Natural killer cell treated with Interleukin-12 subunit alpha and Interleukin-12 subunit beta and Interleukin-15 and Interleukin-18, amount 100 ng/mL, for 72 hours (primary cell): ENCODE data around the gene ABCF3. TPM values are rescaled to one million over a fixed set of nuclear protein-coding genes. Genes with fewer than 3 reads are reported as not detected.

Experiments used
- ATAC-seq, 2 donors: fragments of 150-1000 bp; cut with Tn5 transposase in 1 of 2; sonication (Bioruptor Pico), chemical (Tn5 transposase) in 1 of 2; 2 replicates each; pipeline ENCODE4 v1.10.0; 2021
- DNase-seq: peaks from one replicate; pipeline ENCODE4 v3.0.0; 2022; ENCODE audit warnings: low spot score
- H3K27ac Mint-ChIP-seq, 2 donors: 1 replicate in 1 of 2; 2 replicates in 1 of 2; pipeline ENCODE4 v1.8.0; 2022; ENCODE audit warnings: mixed read lengths in 2 of 2, mild to moderate bottlenecking in 1 of 2, moderate library complexity in 1 of 2
- H3K27me3 Mint-ChIP-seq, 2 donors: 1 replicate in 1 of 2; 2 replicates in 1 of 2; pipeline ENCODE4 v1.8.0; 2022; ENCODE audit warnings: mixed read lengths in 2 of 2
- H3K36me3 Mint-ChIP-seq: one replicate; pipeline ENCODE4 v1.8.0; 2022; ENCODE audit warnings: mixed read lengths
- H3K4me1 Mint-ChIP-seq, 2 donors: 1 replicate in 1 of 2; 2 replicates in 1 of 2; pipeline ENCODE4 v1.8.0; 2022; ENCODE audit warnings: low read depth in 2 of 2, mixed read lengths in 2 of 2, mild to moderate bottlenecking in 1 of 2
- H3K4me3 Mint-ChIP-seq: one replicate; pipeline ENCODE4 v1.8.0; 2022; ENCODE audit warnings: mixed read lengths
- H3K9me3 Mint-ChIP-seq: 2 replicates; pipeline ENCODE4 v1.8.0; 2022; ENCODE audit warnings: mixed read lengths
- total RNA-seq, 2 donors: library from RNA; stranded (reverse); gene quantifications; one replicate each; pipeline ENCODE4 v1.2.3, GENCODE V29; 2022

Gene ABCF3
- total RNA-seq, 2 donors from 2014 or later = 102 to 144 TPM

DNA sequence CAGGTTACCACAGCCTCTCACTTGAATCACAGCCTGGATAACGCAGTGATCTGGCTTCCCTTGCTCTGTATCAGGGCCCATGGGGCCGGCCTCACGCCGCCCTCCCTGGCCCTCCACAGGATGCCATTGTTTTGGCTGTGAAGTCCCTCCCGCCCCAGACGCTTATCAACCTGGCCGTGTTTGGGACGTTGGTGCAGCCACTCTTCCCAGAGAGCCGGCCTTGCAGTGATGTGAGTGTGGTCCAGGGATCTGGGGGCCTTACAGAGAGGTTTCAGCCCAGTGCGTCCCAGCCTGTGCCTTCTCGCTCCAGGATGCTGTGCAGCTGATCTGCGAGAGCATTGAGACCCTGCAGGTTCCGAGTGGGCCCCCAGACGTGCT, 50.0 kb downstream of the ABCF3 start:
- ATAC-seq (no peak), DNase-seq (no peak)
- Mint-ChIP-seq H3K36me3 (peaks cover 6% of the 10 kb centered on the region), H3K27me3 (peaks cover 21 to 23% of the 10 kb centered on the region in 2 donors), H3K4me1 (peaks cover 5 to 10% of the 10 kb centered on the region in 2 donors), H3K4me3 (no peak overlapping the region), H3K27ac (no peak overlapping the region), H3K9me3 (no peaks in the 10 kb centered on the region)

DNA sequence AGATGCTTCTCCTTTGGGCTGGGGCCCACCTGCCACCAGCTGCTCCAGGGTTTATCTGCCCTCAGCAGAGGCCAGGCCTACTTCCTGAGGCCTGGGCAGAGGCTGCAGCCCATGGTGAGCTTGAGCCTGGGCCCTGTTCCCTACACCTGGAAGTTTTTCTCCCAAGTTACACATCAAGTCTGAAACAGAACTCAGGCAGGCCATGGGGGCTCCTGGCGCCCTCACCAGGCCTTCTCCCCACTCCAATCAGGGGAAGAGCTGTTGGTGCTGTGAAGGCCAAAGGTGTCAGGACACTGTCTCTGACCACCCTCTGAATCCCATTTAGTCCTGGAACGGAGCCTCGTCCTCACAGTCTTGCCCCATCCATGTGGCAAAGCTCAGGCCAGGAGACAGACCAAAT, 50.6 kb downstream of the ABCF3 start:
- Mint-ChIP-seq H3K36me3 (no peaks in the 10 kb centered on the region), H3K27me3 (peaks cover 15 to 17% of the 10 kb centered on the region in 2 donors), H3K4me3 (no peak overlapping the region), H3K9me3 (no peaks in the 10 kb centered on the region), H3K4me1 (peaks cover 0 to 4% of the 10 kb centered on the region in 2 donors), H3K27ac (no peak overlapping the region)
- no peak for DNase-seq
- no peak for ATAC-seq

DNA sequence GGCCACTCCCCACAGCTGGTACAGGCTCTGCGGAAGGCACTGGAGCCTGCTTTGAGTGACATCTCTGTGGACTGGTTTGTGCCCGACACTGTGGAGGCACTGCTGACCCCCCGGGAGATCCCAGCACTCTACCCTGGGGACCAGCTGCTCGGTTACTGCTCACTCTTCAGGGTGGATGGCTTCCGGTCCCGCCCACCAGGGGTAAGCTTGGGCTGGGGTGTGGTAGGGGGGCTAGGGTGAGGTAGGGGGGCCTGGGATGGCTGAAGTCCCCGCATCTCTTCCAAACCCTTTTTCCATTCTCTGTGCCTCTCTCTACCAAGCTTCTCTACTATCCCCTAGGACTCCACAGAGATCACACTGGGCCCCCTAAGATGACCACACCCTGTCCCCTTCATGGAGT, 51.2 kb downstream of the ABCF3 start:
- H3K4me3 Mint-ChIP-seq = no peak overlapping the region
- H3K9me3 Mint-ChIP-seq = no peaks in the 10 kb centered on the region
- no peaks in the 10 kb centered on the region for H3K36me3 Mint-ChIP-seq
- H3K27ac Mint-ChIP-seq = no peak overlapping the region
- ATAC-seq (no peak), DNase-seq (no peak)
- peaks cover 9 to 11% of the 10 kb centered on the region in 2 donors for H3K27me3 Mint-ChIP-seq
- peaks cover 0 to 3% of the 10 kb centered on the region in 2 donors for H3K4me1 Mint-ChIP-seq

GRCh38 chr3:184237807-184238206, 51.8 kb downstream of the ABCF3 start:
- peaks cover 3 to 6% of the 10 kb centered on the region in 2 donors for H3K27me3 Mint-ChIP-seq
- DNase-seq (no peak), ATAC-seq (no peak)
- H3K4me1 Mint-ChIP-seq = peaks cover 0 to 3% of the 10 kb centered on the region in 2 donors
- H3K9me3 Mint-ChIP-seq = no peaks in the 10 kb centered on the region
- H3K36me3 Mint-ChIP-seq = peaks cover 4% of the 10 kb centered on the region
- H3K27ac Mint-ChIP-seq = no peak overlapping the region
- H3K4me3 Mint-ChIP-seq = no peak overlapping the region

DNA sequence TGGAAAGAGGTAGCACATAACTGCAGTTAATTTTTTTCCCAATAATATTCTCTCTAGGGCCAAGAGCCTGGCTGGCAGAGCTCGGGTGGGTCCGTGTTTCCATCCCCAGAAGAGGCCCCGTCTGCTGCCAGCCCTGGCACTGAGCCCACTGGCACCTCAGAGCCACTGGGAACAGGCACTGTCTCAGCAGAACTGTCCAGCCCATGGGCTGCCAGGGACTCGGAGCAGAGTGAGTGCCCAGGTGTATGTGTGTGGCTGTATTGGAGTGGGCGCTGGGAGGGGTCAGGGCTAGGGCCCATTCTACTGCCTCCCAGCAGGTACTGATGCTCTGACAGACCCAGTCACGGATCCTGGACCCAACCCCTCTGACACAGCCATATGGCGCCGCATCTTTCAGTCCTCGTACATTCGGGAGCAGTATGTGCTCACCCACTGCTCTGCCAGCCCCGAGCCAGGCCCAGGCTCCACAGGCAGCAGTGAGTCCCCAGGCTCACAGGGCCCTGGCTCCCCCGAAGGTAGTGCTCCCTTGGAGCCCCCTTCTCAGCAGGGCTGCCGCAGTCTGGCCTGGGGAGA, 52.3 kb downstream of the ABCF3 start:
- Mint-ChIP-seq H3K27ac (no peak overlapping the region), H3K4me1 (peaks cover 0 to 3% of the 10 kb centered on the region in 2 donors), H3K4me3 (no peak overlapping the region), H3K36me3 (peaks cover 7% of the 10 kb centered on the region), H3K9me3 (no peaks in the 10 kb centered on the region), H3K27me3 (peaks cover 0 to 3% of the 10 kb centered on the region in 2 donors)
- DNase-seq (no peak), ATAC-seq (no peak)

- Mint-ChIP-seq H3K27me3 (peaks cover 0 to 3% of the 10 kb centered on the region in 2 donors), H3K36me3 (peaks cover 7% of the 10 kb centered on the region), H3K4me3 (no peak overlapping the region), H3K4me1 (peaks cover 0 to 3% of the 10 kb centered on the region in 2 donors), H3K27ac (no peak overlapping the region), H3K9me3 (no peaks in the 10 kb centered on the region)
- DNase-seq = no peak
- no peak for ATAC-seq
Measured at GRCh38 chr3:184239221-184239620, 53.2 kb downstream of the ABCF3 start.

GRCh38 chr3:184239708-184240107, 53.7 kb downstream of the ABCF3 start:
- Mint-ChIP-seq H3K9me3 (no peaks in the 10 kb centered on the region), H3K4me1 (peaks cover 0 to 4% of the 10 kb centered on the region in 2 donors), H3K36me3 (peaks cover 11% of the 10 kb centered on the region), H3K27me3 (peaks cover 0 to 3% of the 10 kb centered on the region in 2 donors), H3K4me3 (no peak overlapping the region), H3K27ac (no peak overlapping the region)
- DNase-seq (no peak), ATAC-seq (no peak)

DNA sequence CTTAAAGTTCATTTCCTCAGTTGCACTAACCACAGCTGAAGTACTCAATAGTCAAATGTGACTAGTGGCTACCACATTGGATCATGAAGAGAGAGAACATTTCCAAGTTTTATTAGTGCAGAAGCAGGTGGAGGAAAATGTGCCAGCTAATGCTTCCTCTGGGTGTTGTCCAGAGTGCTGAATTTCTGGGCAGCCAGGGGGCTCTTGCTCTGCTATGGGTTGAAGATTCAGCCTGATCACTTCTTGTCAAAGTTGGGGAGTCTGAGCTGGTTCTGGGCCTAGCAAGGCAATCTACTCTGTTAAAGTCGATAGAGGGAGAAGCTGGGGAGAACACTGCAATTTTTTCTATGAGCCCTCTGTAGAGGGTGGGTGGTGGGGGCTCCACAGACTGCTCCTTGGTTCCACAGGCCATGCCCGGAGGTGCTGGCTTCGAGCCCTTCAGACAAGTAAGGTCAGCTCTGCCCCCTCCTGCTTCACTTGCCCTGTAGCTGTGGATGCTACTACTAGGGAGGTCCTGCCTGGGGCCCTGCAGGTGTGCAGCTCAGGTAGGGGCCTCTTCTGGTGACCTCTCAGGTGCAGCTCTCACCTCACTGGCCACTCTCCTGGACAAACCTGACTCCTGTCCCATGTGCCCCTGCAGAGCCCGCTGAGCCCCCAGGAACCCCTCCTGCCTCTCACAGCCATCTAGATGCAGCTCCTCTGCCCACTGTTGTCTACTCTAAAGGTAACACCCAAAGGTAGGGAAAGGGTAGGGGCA, 54.6 kb downstream of the ABCF3 start:
- no peak overlapping the region for H3K4me3 Mint-ChIP-seq
- DNase-seq (no peak), ATAC-seq (no peak)
- H3K9me3 Mint-ChIP-seq = no peaks in the 10 kb centered on the region
- peaks cover 0 to under 1% of the 10 kb centered on the region in 2 donors for H3K27me3 Mint-ChIP-seq
- H3K27ac Mint-ChIP-seq = no peak overlapping the region
- H3K4me1 Mint-ChIP-seq = peaks cover 0 to 7% of the 10 kb centered on the region in 2 donors
- H3K36me3 Mint-ChIP-seq = peaks cover 15% of the 10 kb centered on the region

DNA sequence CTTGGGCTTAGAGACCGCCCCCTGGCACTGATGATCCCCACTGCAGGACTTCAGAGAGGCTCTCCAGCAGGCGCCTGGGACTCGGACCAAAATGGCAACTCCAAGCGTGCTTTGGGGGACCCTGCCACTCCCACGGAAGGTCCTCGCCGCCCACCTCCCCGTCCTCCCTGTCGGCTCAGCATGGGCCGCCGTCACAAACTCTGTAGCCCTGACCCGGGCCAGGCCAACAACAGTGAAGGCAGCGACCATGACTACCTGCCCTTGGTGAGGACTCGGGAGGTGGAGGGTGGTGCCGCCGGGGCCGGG, 55.1 kb downstream of the ABCF3 start:
- Mint-ChIP-seq H3K4me3 (no peak overlapping the region), H3K4me1 (peaks cover 3 to 11% of the 10 kb centered on the region in 2 donors), H3K27ac (no peak overlapping the region), H3K27me3 (no peaks in the 10 kb centered on the region), H3K9me3 (no peaks in the 10 kb centered on the region), H3K36me3 (peaks cover 19% of the 10 kb centered on the region)
- DNase-seq = no peak
- no peak for ATAC-seq

DNA sequence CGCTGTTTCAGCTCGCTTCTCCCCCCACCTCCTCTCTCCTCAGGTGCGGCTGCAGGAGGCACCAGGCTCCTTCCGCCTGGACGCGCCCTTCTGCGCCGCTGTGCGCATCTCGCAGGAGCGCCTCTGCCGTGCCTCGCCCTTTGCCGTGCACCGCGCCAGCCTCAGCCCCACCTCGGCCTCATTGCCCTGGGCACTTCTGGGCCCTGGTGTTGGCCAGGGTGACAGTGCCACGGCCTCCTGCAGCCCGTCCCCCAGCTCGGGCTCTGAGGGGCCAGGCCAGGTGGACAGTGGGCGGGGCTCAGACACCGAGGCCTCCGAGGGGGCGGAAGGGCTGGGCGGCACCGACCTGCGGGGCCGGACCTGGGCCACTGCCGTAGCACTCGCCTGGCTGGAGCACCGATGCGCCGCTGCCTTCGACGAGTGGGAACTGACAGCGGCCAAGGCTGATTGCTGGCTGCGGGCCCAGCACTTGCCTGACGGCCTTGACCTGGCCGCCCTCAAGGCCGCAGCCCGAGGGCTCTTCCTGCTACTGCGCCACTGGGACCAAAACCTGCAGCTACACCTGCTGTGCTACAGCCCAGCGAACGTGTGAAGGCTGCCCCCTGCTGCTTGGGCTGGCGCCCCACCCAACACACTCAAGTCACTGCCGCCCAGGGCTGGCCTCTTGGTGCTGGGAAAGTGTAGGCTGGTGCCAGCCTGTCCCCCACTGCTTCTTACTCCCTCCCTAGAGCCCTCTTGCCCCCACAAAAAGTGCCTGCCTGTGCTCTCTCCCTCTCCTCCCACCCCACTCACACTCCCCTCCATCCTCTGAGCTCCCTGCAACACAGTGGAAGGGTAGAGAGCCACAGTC, 55.7 kb downstream of the ABCF3 start:
- ATAC-seq (peak in 1 of 2 donors; percentile 6), DNase-seq (no peak)
- no peaks in the 10 kb centered on the region for H3K27me3 Mint-ChIP-seq
- H3K9me3 Mint-ChIP-seq = no peaks in the 10 kb centered on the region
- no peak overlapping the region for H3K27ac Mint-ChIP-seq
- H3K4me3 Mint-ChIP-seq = no peak overlapping the region
- peaks cover 4 to 12% of the 10 kb centered on the region in 2 donors for H3K4me1 Mint-ChIP-seq
- peaks cover 21% of the 10 kb centered on the region for H3K36me3 Mint-ChIP-seq

DNA sequence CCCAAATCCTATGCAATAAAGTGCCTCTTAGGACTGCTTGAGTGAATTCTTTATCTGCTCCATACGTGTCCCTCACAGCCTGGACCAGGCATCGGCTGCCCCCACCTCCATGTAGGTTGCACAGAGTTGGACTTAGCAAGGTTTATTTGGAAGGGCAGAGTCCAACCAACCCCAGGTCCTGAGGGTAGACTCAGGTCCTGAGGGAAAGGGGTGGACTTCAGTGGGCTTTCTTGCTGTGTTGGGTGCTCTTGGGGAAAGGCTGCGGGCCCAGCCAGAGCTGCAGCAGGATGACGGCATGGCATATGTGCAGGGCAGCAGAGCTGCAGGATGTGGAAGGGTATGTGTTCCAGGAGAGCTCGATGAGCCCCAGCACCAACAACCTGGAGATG, 56.3 kb downstream of the ABCF3 start:
- Mint-ChIP-seq H3K9me3 (no peaks in the 10 kb centered on the region), H3K4me1 (peaks cover 4 to 12% of the 10 kb centered on the region in 2 donors), H3K27ac (no peak overlapping the region), H3K36me3 (peaks cover 21% of the 10 kb centered on the region), H3K4me3 (no peak overlapping the region), H3K27me3 (no peaks in the 10 kb centered on the region)
- ATAC-seq = no peak
- DNase-seq = no peak
